GM12892 (cell line): ENCODE measurements around the gene SPOCK2.
"Not testable (repeated sequence)": the region's sequence is repeated elsewhere in the genome, so short reads cannot be mapped to it uniquely, and the experiment has no call there.

ENCODE experiments used
- DNase-seq: peaks from one replicate; pipeline ENCODE4 v3.0.0; 2011; ENCODE audit not compliant: insufficient read length
- FAIRE-seq: peaks from 2 replicates; lab custom pipeline; 2011; peaks lifted over from hg19 to GRCh38; lab: Jason Lieb, UNC
- POLR2A ChIP-seq: IDR thresholded peaks from 2 replicates; pipeline ENCODE4 v1.6.1; 2011; ENCODE audit warnings: low read depth, low read length, control low read depth
- POLR2AphosphoS5 ChIP-seq: IDR thresholded peaks from 2 replicates; pipeline ENCODE4 v1.6.1; 2011; ENCODE audit warnings: low read depth, low read length, control low read depth
- TAF1 ChIP-seq: IDR thresholded peaks from 2 replicates; pipeline ENCODE4 v1.6.1; 2011; ENCODE audit warnings: low read depth, mild to moderate bottlenecking, control low read depth, low read length, borderline replicate concordance

The SPOCK2 gene

DNA sequence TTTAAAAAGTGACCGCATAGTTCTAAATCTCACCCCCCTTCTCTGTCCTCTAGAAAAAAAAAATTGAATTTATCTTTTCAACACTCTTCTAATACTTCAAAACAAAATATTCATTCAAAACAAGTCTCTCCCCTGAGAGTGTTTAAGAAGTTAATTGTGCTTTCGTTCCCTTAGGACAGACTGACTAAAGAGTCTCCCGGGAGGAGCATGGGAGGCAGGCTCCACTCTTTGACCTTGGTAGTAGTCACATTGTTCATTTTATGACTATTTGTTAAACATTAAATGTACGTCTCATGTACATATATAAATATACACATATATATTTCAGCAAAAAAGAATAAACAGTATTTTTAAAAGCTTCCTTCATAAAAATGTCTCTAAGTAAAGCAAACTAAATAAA is 35.3 kb upstream of the SPOCK2 start:
- FAIRE-seq (no peak), DNase-seq (no peak)
- TF ChIP-seq TAF1, result no peak
- no peak for TF ChIP-seq POLR2A
- TF ChIP-seq POLR2AphosphoS5, result no peak

- no peak for FAIRE-seq
- TF ChIP-seq POLR2AphosphoS5, result no peak
- no peak for DNase-seq
Observed at GRCh38 chr10:72122221-72122620, 33.9 kb upstream of the SPOCK2 start.

- DNase-seq (no peak), FAIRE-seq (no peak)
- no peak for TF ChIP-seq POLR2A
- no peak for TF ChIP-seq POLR2AphosphoS5
- TF ChIP-seq TAF1, result no peak
Observed at GRCh38 chr10:72121389-72121788, 33.0 kb upstream of the SPOCK2 start.

DNA sequence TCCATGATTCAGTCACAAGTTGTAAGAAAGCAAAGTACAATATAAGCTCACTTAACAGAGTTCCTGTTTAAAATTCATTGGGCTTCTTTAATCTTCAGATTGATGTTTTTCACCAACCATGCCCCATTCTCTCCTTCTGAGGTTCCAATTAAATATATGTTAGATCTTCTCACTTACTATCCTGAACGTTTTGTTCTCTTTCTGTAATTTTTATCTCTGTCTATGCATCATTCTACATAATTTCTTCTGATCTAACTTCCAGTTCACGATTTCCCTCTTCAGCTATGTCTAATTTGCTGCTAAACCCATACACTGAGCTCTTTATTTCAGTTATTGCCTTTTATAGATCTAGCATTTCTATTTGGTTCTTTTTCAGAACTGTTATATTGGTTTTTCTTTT is 28.0 kb upstream of the SPOCK2 start:
- no peak for DNase-seq
- TF ChIP-seq POLR2AphosphoS5 (no peak), POLR2A (no peak), TAF1 (no peak)
- FAIRE-seq, result no peak

- no peak for FAIRE-seq
- TF ChIP-seq POLR2A, result no peak
- no peak for TF ChIP-seq TAF1
- no peak for TF ChIP-seq POLR2AphosphoS5
- no peak for DNase-seq
Observed at GRCh38 chr10:72114706-72115450, 26.5 kb upstream of the SPOCK2 start.

GRCh38 chr10:72110673-72111401 is 22.5 kb upstream of the SPOCK2 start:
- FAIRE-seq, result no peak
- DNase-seq, result no peak
- TF ChIP-seq TAF1, result no peak
- no peak for TF ChIP-seq POLR2AphosphoS5
- TF ChIP-seq POLR2A, result no peak

GRCh38 chr10:72109636-72110157 is 21.3 kb upstream of the SPOCK2 start:
- TF ChIP-seq TAF1, result no peak
- FAIRE-seq, result no peak
- no peak for DNase-seq

GRCh38 chr10:72108830-72109635 is 20.7 kb upstream of the SPOCK2 start:
- DNase-seq (no peak), FAIRE-seq (no peak)
- no peak for TF ChIP-seq POLR2A

GRCh38 chr10:72108004-72108370 is 19.6 kb upstream of the SPOCK2 start:
- not testable (repeated sequence) for DNase-seq, FAIRE-seq

DNA sequence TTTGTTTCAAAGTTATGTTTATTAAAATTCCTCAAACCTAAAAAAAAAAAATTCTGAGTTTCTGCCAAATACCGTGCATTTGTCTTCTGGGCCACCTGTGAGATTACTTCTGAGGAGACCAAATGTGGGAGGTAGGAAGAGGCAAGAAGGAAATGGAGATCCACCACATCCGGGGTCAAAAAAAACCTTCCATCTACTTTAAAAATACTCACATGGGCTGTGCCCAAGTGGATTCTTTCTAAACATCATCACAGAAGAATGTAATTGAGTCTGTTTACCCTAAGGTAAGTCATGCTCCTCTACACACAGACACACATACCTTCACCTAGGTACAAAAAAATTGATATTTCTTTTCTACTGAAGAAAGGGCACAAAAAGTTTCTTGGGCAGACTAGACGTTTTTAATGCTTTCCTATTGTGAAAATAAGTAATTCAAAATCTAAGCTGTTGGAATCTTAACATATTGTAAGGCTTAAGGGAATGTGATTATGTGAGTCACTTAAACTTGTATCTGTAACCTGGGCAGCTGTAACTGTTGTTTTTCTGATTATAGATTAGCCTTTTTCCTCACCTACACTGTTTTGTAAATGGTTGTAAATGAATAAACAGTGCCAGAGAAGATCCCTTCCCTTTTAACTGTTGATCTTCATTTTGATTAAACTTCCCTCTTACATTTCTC is 19.1 kb upstream of the SPOCK2 start:
- FAIRE-seq (peak; percentile 67), DNase-seq (no peak)
- no peak for TF ChIP-seq POLR2A

DNA sequence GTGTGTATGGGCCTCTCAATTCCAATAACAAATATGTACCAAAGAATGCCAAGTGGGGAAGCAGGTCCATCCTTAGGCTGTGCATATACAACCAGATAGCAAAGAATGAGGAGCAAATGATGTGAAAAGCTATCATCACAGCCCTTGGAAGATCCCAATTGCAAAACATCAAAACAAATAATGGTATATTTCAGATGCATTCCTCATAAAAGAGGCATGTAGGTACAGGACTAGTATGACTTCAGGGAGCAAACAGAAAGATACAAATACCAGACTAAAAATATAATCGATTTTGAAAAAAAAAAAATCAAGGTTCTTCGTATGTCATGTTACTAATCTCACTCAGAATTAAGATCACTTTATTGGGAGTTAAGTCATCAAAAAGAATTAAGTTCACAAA is 18.5 kb upstream of the SPOCK2 start:
- DNase-seq (no peak), FAIRE-seq (no peak)
- no peak for TF ChIP-seq POLR2A
- TF ChIP-seq POLR2AphosphoS5, result no peak
- TF ChIP-seq TAF1, result no peak
